GM23248 (cell line): ENCODE results near the gene MYO16. TPM values are rescaled to one million over a fixed set of nuclear protein-coding genes. Genes with fewer than 3 reads are reported as not detected.

Experiments
- DNase-seq: peaks from one replicate; pipeline ENCODE4 v3.0.0-alpha.2; 2015
- H2AFZ ChIP-seq: fragments of 200-600 bp; sonication (generic); 2 replicates; pipeline ENCODE4 v1.6.1; 2016; ENCODE audit warnings: antibody characterized with exemption
- H3F3A ChIP-seq: fragments of 200-600 bp; sonication (generic); 2 replicates; pipeline ENCODE4 v1.6.1; 2016; ENCODE audit warnings: mild to moderate bottlenecking, antibody characterized with exemption, mixed run types; ENCODE audit not compliant: insufficient read depth
- H3K27ac ChIP-seq: fragments of 200-600 bp; sonication (generic); 2 replicates; pipeline ENCODE4 v1.5.1; 2016; ENCODE audit warnings: mild to moderate bottlenecking
- H3K27me3 ChIP-seq: fragments of 200-600 bp; sonication (generic); replicated peaks from 2 replicates; pipeline ENCODE4 v1.6.1; 2016; ENCODE audit warnings: mild to moderate bottlenecking; ENCODE audit not compliant: insufficient read depth
- H3K36me3 ChIP-seq: fragments of 200-600 bp; sonication (generic); 2 replicates; pipeline ENCODE4 v1.6.1; 2016; ENCODE audit warnings: low read depth, mild to moderate bottlenecking
- H3K4me1 ChIP-seq: fragments of 200-600 bp; sonication (generic); 2 replicates; pipeline ENCODE4 v1.6.1; 2016; ENCODE audit warnings: mild to moderate bottlenecking; ENCODE audit not compliant: insufficient read depth
- H3K4me2 ChIP-seq: fragments of 200-600 bp; sonication (generic); one replicate; pipeline ENCODE4 v1.6.1; 2016; ENCODE audit warnings: mild to moderate bottlenecking; ENCODE audit not compliant: unreplicated experiment
- H3K4me3 ChIP-seq: fragments of 200-600 bp; sonication (generic); 2 replicates; pipeline ENCODE4 v1.5.1; 2016; ENCODE audit warnings: mild to moderate bottlenecking
- H3K79me2 ChIP-seq: fragments of 200-600 bp; sonication (generic); 2 replicates; pipeline ENCODE4 v1.6.1; 2016; ENCODE audit warnings: mild to moderate bottlenecking; ENCODE audit not compliant: insufficient read depth
- H3K9ac ChIP-seq: fragments of 200-600 bp; sonication (generic); 2 replicates; pipeline ENCODE4 v1.6.1; 2016; ENCODE audit warnings: mild to moderate bottlenecking
- H3K9me2 ChIP-seq: fragments of 200-600 bp; sonication (generic); 2 replicates; pipeline ENCODE4 v1.6.1; 2016; ENCODE audit warnings: mixed run types, mild to moderate bottlenecking, moderate library complexity; ENCODE audit not compliant: insufficient read depth
- H3K9me3 ChIP-seq: fragments of 200-600 bp; sonication (generic); one replicate; pipeline ENCODE4 v1.6.1; 2017; ENCODE audit warnings: low read depth
- H4K20me1 ChIP-seq: fragments of 200-600 bp; sonication (generic); 2 replicates; pipeline ENCODE4 v1.6.0; 2016; ENCODE audit not compliant: insufficient read depth
- EZH2 ChIP-seq: fragments of 200-600 bp; sonication (generic); IDR thresholded peaks from 2 replicates; pipeline ENCODE4 v1.6.1; 2018; ENCODE audit warnings: antibody characterized with exemption, mild to moderate bottlenecking; ENCODE audit not compliant: insufficient read depth, poor library complexity, severe bottlenecking
- EZH2phosphoT487 ChIP-seq: fragments of 200-600 bp; sonication (generic); IDR thresholded peaks from 2 replicates; pipeline ENCODE4 v1.6.1; 2018; ENCODE audit warnings: antibody characterized with exemption, moderate library complexity, mild to moderate bottlenecking, low read depth; ENCODE audit not compliant: insufficient read depth
- WGBS, 2 experiments: methylation state at CpG; one replicate each; pipeline ENCODE4 v1.1.6; 2015 to 2017; ENCODE audit warnings: low lambda C conversion rate in 2 of 2, low coverage in 1 of 2; ENCODE audit errors: missing lambda C conversion rate in 2 of 2; 5-methylcytosine and 5-hydroxymethylcytosine counted together
- in situ Hi-C: fragments of 300-500 bp; cut with MboI; formaldehyde crosslinking; loops from 2 replicates; pipeline ENCODE4 v1.15.0; 2020
- polyA plus RNA-seq: library from polyadenylated mRNA; unstranded; fragments of >200 nt; fragmentation: Nextera tagmentation; extraction: Ambion mirVana; gene quantifications from 2 replicates; pipeline ENCODE4 v1.2.1, GENCODE V29; 2016
- total RNA-seq: library from RNA; depleted of rRNA; stranded (reverse); fragments of >200 nt; shearing (Covaris generic); gene quantifications from 2 replicates; pipeline ENCODE4 v1.2.3, GENCODE V29; 2014

Gene MYO16
- total and polyA plus RNA-seq, 2 experiments from 2014 or later, result not detected

- Histone ChIP-seq H3K4me2 (no peak overlapping the region), H4K20me1 (no peaks in the 10 kb centered on the region), H3K27me3 (no peaks in the 10 kb centered on the region), H3K4me1 (no peaks in the 10 kb centered on the region), H3F3A (no peaks in the 10 kb centered on the region), H3K9ac (no peak overlapping the region), H3K27ac (no peak overlapping the region), H3K4me3 (no peak overlapping the region), H3K9me3 (no peaks in the 10 kb centered on the region), H2AFZ (no peak overlapping the region), H3K36me3 (no peaks in the 10 kb centered on the region), H3K9me2 (no peaks in the 10 kb centered on the region), H3K79me2 (no peaks in the 10 kb centered on the region)
- WGBS, 2 experiments, result 11 to 14% methylated on average over 3 of the region's 3 CpGs
- no peak for DNase-seq
- TF ChIP-seq EZH2phosphoT487 (no peak), EZH2 (no peak)
- in situ Hi-C loops, result no loop called here
Measured at GRCh38 chr13:108663710-108664109, 34.3 kb downstream of the MYO16 start.

GRCh38 chr13:108667205-108667604 is 37.8 kb downstream of the MYO16 start:
- H3K36me3 ChIP-seq, result no peaks in the 10 kb centered on the region
- no peak overlapping the region for H3K9ac ChIP-seq
- in situ Hi-C loops, result no loop called here
- no peak overlapping the region for H3K27ac ChIP-seq
- H3K9me3 ChIP-seq, result no peaks in the 10 kb centered on the region
- TF ChIP-seq EZH2 (no peak), EZH2phosphoT487 (no peak)
- no peaks in the 10 kb centered on the region for H3F3A ChIP-seq
- 8 to 12% methylated on average over 1 of the region's 1 CpG for WGBS, 2 experiments
- no peak overlapping the region for H2AFZ ChIP-seq
- H3K27me3 ChIP-seq, result no peaks in the 10 kb centered on the region
- H4K20me1 ChIP-seq, result no peaks in the 10 kb centered on the region
- no peaks in the 10 kb centered on the region for H3K4me1 ChIP-seq
- no peak overlapping the region for H3K4me2 ChIP-seq
- no peaks in the 10 kb centered on the region for H3K9me2 ChIP-seq
- no peak for DNase-seq
- H3K4me3 ChIP-seq, result no peak overlapping the region
- H3K79me2 ChIP-seq, result no peaks in the 10 kb centered on the region

- TF ChIP-seq EZH2 (no peak), EZH2phosphoT487 (no peak)
- no peak overlapping the region for H3K4me3 ChIP-seq
- no peaks in the 10 kb centered on the region for H4K20me1 ChIP-seq
- H3K4me1 ChIP-seq, result no peaks in the 10 kb centered on the region
- H3K27ac ChIP-seq, result no peak overlapping the region
- in situ Hi-C loops, result no loop called here
- H2AFZ ChIP-seq, result no peak overlapping the region
- no peaks in the 10 kb centered on the region for H3K79me2 ChIP-seq
- no peak overlapping the region for H3K9ac ChIP-seq
- DNase-seq, result peak; percentile 32
- H3K36me3 ChIP-seq, result no peaks in the 10 kb centered on the region
- no peaks in the 10 kb centered on the region for H3K9me2 ChIP-seq
- 0 to 8% methylated on average over 1 of the region's 1 CpG for WGBS, 2 experiments
- no peaks in the 10 kb centered on the region for H3F3A ChIP-seq
- no peaks in the 10 kb centered on the region for H3K27me3 ChIP-seq
- H3K9me3 ChIP-seq, result no peaks in the 10 kb centered on the region
- H3K4me2 ChIP-seq, result no peak overlapping the region
Measured at GRCh38 chr13:108669381-108669780, 40.0 kb downstream of the MYO16 start.

- H3K9me2 ChIP-seq, result no peaks in the 10 kb centered on the region
- H3K4me2 ChIP-seq, result no peak overlapping the region
- no peaks in the 10 kb centered on the region for H3K36me3 ChIP-seq
- H3K9ac ChIP-seq, result no peak overlapping the region
- H2AFZ ChIP-seq, result no peak overlapping the region
- H3K27me3 ChIP-seq, result no peaks in the 10 kb centered on the region
- in situ Hi-C loops, result no loop called here
- DNase-seq, result no peak
- no peaks in the 10 kb centered on the region for H3F3A ChIP-seq
- H3K9me3 ChIP-seq, result no peaks in the 10 kb centered on the region
- TF ChIP-seq EZH2phosphoT487, result no peak
- no peak for TF ChIP-seq EZH2
- H3K79me2 ChIP-seq, result no peaks in the 10 kb centered on the region
- no peaks in the 10 kb centered on the region for H3K4me1 ChIP-seq
- H3K4me3 ChIP-seq, result no peak overlapping the region
- H4K20me1 ChIP-seq, result no peaks in the 10 kb centered on the region
- H3K27ac ChIP-seq, result no peak overlapping the region
- 3% methylated on average over 6 of the region's 6 CpGs for WGBS, 2 experiments
Measured at GRCh38 chr13:108674346-108674745, 44.9 kb downstream of the MYO16 start.

GRCh38 chr13:108674771-108675170 is 45.4 kb downstream of the MYO16 start:
- no peak for TF ChIP-seq EZH2phosphoT487
- no peak for TF ChIP-seq EZH2
- H3K4me1 ChIP-seq, result no peaks in the 10 kb centered on the region
- in situ Hi-C loops, result no loop called here

More at GRCh38 chr13:108674771-108675170, 45.4 kb downstream of the MYO16 start:
- Histone ChIP-seq H3K27ac (no peak overlapping the region), H3K9ac (no peak overlapping the region), H3K9me3 (no peaks in the 10 kb centered on the region), H4K20me1 (no peaks in the 10 kb centered on the region), H3K27me3 (no peaks in the 10 kb centered on the region), H2AFZ (no peak overlapping the region), H3K4me2 (no peak overlapping the region), H3F3A (no peaks in the 10 kb centered on the region), H3K36me3 (no peaks in the 10 kb centered on the region), H3K9me2 (no peaks in the 10 kb centered on the region), H3K79me2 (no peaks in the 10 kb centered on the region), H3K4me3 (no peak overlapping the region)
- WGBS, 2 experiments, result 15 to 20% methylated on average over 4 of the region's 4 CpGs
- DNase-seq, result no peak
